Tongue (tissue), 2 donors: ENCODE data around the gene CNTD1. TPM values are rescaled to one million over a fixed set of nuclear protein-coding genes. Genes with fewer than 3 reads are reported as not detected.
"Not testable (repeated sequence)": the region's sequence is repeated elsewhere in the genome, so short reads cannot be mapped to it uniquely, and the experiment has no call there.

Source experiments
- DNase-seq: peaks from one replicate; pipeline ENCODE4 v3.0.0-alpha.2; 2015
- total RNA-seq: library from RNA; depleted of rRNA; stranded (reverse); fragments of >200 nt; gene quantifications from one replicate; pipeline ENCODE4 v1.2.3, GENCODE V29; 2014

CNTD1 gene
- total RNA-seq: not detected

GRCh38 chr17:42798383-42799380 is at the start of gene CNTD1, which contains the start of gene COA3:
CNTD1 (plus strand) TSS chr17:42798861; CDS start chr17:42799068, 207 bp downstream.
COA3 (minus strand) TSS chr17:42798704; CDS start chr17:42798681, 23 bp downstream.
- DNase-seq: peak; percentile 93

- no peak for DNase-seq
Observed at GRCh38 chr17:42748908-42749798, 49.5 kb upstream of the CNTD1 start.

- peak; percentile 14 for DNase-seq
Observed at GRCh38 chr17:42750739-42751344, 47.8 kb upstream of the CNTD1 start.

GRCh38 chr17:42751628-42752027 is 47.0 kb upstream of the CNTD1 start:
- DNase-seq: no peak

- no peak for DNase-seq
Observed at GRCh38 chr17:42754782-42755181, 43.9 kb upstream of the CNTD1 start.

GRCh38 chr17:42759982-42760651 is 38.5 kb upstream of the CNTD1 start:
- DNase-seq: peak; percentile 12

- peak; percentile 50 for DNase-seq
Observed at GRCh38 chr17:42760652-42761581, 37.7 kb upstream of the CNTD1 start, which contains the start of gene RAMP2. RAMP2 (plus strand) TSS chr17:42761227; CDS start chr17:42761262, 35 bp downstream.

- DNase-seq: no peak
Observed at GRCh38 chr17:42761638-42762037, 37.0 kb upstream of the CNTD1 start.

- no peak for DNase-seq
Observed at GRCh38 chr17:42766124-42766523, 32.5 kb upstream of the CNTD1 start.

GRCh38 chr17:42767512-42767911 is 31.1 kb upstream of the CNTD1 start:
- no peak for DNase-seq

- not testable (repeated sequence) for DNase-seq
Observed at GRCh38 chr17:42768006-42768405, 30.7 kb upstream of the CNTD1 start.

GRCh38 chr17:42769964-42770363 is 28.7 kb upstream of the CNTD1 start:
- DNase-seq: not testable (repeated sequence)

GRCh38 chr17:42772945-42773289 is 25.7 kb upstream of the CNTD1 start:
- DNase-seq: no peak

- DNase-seq: peak; percentile 90
Observed at GRCh38 chr17:42773290-42774035, 25.2 kb upstream of the CNTD1 start, which contains the start of gene VPS25. VPS25 (plus strand) TSS chr17:42773449; CDS start chr17:42773476, 27 bp downstream.

- no peak for DNase-seq
Observed at GRCh38 chr17:42774066-42774745, 24.5 kb upstream of the CNTD1 start.

- DNase-seq: no peak
Observed at GRCh38 chr17:42775534-42776098, 23.0 kb upstream of the CNTD1 start.

GRCh38 chr17:42778570-42778969 is 20.1 kb upstream of the CNTD1 start:
- DNase-seq: no peak

- DNase-seq: no peak
Observed at GRCh38 chr17:42779304-42779935, 19.2 kb upstream of the CNTD1 start.
